Spleen (tissue), 7 donors: ENCODE results near the gene HMOX2.

Experiments used
- POLR2A ChIP-seq, 3 donors: fragments of 450-650 bp; IDR thresholded peaks; one replicate each; pipeline ENCODE4 v1.5.1; 2017; ENCODE audit warnings: antibody characterized with exemption in 3 of 3, mild to moderate bottlenecking in 1 of 3
- TF ChIP-seq, protein P1 (sequence below), 11 experiments: fragments of 200-600 bp in 7 of 11; fragments of 450-650 bp in 4 of 11; sonication (generic) in 4 of 11; IDR thresholded peaks in 8 of 11; conservative IDR thresholded peaks in 3 of 11; 1 replicate in 7 of 11; 2 replicates in 4 of 11; pipeline versions ENCODE4 v1.4.0 to v1.8.0; 2016 to 2021; ENCODE audit warnings: antibody characterized with exemption in 11 of 11, inconsistent platforms in 4 of 11, mild to moderate bottlenecking in 1 of 11
- donor health status: DM: no; HTN: no; CAD: no; lungs with moderate emphysema.
- donor health status: DM: no; HTN: no; CAD: no.
- donor health status: DM: no; HTN: no; CAD: no.

DNA sequence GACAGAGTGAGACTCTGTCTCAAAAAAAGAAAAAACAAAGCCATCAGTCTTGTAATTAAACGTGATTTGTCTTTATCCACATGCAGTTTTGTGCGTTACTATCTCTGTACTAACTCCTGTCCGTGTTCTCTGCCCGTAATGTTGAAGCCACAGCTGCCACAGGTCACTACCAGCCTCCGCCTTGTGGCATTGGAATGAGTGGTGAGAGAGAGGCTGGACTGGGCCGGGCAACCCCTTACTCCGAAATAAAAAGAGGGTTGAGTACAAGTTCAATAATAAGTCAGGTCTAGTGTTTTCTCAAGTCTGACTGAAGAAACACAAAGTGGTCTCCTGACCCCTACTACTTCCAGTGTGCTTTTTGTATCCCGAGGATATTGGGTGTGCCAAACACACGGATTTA is 45.2 kb upstream of the HMOX2 start:
- TF ChIP-seq, protein P1, sequence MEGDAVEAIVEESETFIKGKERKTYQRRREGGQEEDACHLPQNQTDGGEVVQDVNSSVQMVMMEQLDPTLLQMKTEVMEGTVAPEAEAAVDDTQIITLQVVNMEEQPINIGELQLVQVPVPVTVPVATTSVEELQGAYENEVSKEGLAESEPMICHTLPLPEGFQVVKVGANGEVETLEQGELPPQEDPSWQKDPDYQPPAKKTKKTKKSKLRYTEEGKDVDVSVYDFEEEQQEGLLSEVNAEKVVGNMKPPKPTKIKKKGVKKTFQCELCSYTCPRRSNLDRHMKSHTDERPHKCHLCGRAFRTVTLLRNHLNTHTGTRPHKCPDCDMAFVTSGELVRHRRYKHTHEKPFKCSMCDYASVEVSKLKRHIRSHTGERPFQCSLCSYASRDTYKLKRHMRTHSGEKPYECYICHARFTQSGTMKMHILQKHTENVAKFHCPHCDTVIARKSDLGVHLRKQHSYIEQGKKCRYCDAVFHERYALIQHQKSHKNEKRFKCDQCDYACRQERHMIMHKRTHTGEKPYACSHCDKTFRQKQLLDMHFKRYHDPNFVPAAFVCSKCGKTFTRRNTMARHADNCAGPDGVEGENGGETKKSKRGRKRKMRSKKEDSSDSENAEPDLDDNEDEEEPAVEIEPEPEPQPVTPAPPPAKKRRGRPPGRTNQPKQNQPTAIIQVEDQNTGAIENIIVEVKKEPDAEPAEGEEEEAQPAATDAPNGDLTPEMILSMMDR (IDR thresholded peaks at IDR 0.05 in 8 of 11, conservative IDR thresholded peaks at IDR 0.05 in 3 of 11), result no peak
- TF ChIP-seq POLR2A (IDR thresholded peaks at IDR 0.05), result no peak
